Body of pancreas (tissue), 4 donors: ENCODE data around the gene MVD.

Experiments
- CTCF ChIP-seq, 7 experiments: fragments of 450-650 bp in 4 of 7; fragments of 200-600 bp in 3 of 7; sonication (generic) in 3 of 7; IDR thresholded peaks; one replicate each; pipeline ENCODE4 v1.5.1; 2016 to 2019; ENCODE audit warnings: antibody characterized with exemption in 7 of 7
- POLR2A ChIP-seq, 3 donors: fragments of 450-650 bp; IDR thresholded peaks; one replicate each; pipeline ENCODE4 v1.6.1; 2016; ENCODE audit warnings: antibody characterized with exemption in 3 of 3, mild to moderate bottlenecking in 2 of 3

- TF ChIP-seq CTCF (IDR thresholded peaks at IDR 0.05) (no peak), POLR2A (IDR thresholded peaks at IDR 0.05) (no peak)
Observed at GRCh38 chr16:88602091-88602490, 60.8 kb downstream of the MVD start.
